Activated CD4-positive, CD25-positive, alpha-beta regulatory T cell (primary cell): ENCODE results near the gene ITIH6.

Experiments
- DNase-seq, 4 experiments: peaks; one replicate each; lab custom pipeline; 2025; lab: John Stamatoyannopoulos, UW

Gene ITIH6

DNA sequence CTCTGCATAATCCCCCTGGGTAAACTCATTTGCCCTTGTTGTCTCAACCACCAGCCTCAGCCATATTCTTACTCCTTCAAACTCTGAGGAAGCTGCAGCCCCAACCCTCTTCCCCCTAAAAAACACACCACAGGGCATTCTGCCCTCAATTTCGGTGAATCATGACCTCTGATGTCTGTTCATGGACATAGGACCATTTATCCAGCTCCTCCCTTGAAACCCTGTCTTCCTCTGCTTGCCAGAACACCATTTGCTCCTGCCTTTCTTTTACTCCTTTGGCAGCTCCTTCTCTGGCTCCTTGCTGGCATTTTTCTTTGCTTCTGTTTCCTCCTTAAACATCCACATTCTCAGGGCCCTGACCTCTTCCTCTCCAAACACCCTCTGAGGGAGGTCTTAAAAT, 87.1 kb downstream of the ITIH6 start:
- DNase-seq = no peak

DNA sequence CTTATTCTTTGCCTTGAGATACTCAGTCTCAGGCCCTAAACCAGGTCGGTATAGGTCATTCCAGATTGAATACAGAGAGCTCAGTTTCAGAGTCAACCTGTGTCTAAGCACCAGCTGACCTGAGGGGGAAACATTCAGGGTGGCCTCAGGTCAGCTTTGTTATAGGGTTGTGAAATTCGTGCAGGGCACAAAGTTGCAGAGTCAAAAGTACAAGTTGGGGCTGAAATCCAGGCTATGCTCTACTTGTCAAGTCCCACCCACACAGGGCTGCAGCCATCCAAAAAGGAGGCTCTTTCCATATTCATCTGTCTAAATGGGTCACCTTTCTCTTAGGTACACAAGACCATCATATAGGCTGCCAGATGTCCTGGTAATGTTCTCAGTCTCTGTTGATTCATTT, 89.7 kb downstream of the ITIH6 start:
- DNase-seq = no peak
